Measurements from ENCODE around the gene CCL2. TPM values are rescaled to one million over a fixed set of nuclear protein-coding genes. Genes with fewer than 3 reads are reported as not detected.
A peak's percentile ranks its signal among the peaks of the same experiment; 100 is the strongest.

The CCL2 gene
- total RNA-seq, 1 donor from 2014 or later, result not detected

DNA sequence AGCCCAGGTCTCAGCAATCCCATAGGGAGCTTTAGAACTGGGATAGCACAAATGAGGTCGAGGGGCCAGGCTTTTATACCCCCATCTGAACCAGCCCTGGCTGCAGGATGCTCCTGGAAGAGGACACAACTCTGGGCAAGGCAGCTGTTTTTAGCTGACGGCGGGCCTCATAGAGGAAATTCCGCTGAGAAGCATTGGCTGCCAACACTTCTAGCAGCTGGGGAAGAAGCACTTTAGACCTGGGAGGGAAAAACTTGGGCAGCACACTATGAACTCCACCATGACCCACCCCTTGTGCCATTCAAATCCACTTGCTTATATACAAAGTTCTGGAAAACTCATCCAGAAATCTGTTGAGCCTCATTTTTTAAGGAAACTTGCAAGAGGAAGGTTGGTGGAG lies 35.5 kb downstream of the CCL2 start:
- FAIRE-seq, result peak; percentile 43
- DNase-seq (ENCODE audit: low read depth), result no peak
- no peak overlapping the region for H3K4me3 ChIP-seq (ENCODE audit: low read depth, low read length)
- TF ChIP-seq CTCF (IDR thresholded peaks at IDR 0.05; ENCODE audit: insufficient read depth, low read length, severe bottlenecking), result no peak
- no peaks in the 10 kb centered on the region for H3K27me3 ChIP-seq (ENCODE audit: control insufficient read depth, insufficient read depth, low read length)
- H3K36me3 ChIP-seq (ENCODE audit: control insufficient read depth, insufficient read depth, low read length), result no peaks in the 10 kb centered on the region

- H3K27me3 ChIP-seq (ENCODE audit: control insufficient read depth, insufficient read depth, low read length), result no peaks in the 10 kb centered on the region
- no peak overlapping the region for H3K4me3 ChIP-seq (ENCODE audit: low read depth, low read length)
- no peaks in the 10 kb centered on the region for H3K36me3 ChIP-seq (ENCODE audit: control insufficient read depth, insufficient read depth, low read length)
- FAIRE-seq, result peak; percentile 90
- TF ChIP-seq CTCF (IDR thresholded peaks at IDR 0.05; ENCODE audit: insufficient read depth, low read length, severe bottlenecking), result no peak
- peak; percentile 61 for DNase-seq (ENCODE audit: low read depth)
Measured at GRCh38 chr17:34291721-34292348, 36.8 kb downstream of the CCL2 start.

DNA sequence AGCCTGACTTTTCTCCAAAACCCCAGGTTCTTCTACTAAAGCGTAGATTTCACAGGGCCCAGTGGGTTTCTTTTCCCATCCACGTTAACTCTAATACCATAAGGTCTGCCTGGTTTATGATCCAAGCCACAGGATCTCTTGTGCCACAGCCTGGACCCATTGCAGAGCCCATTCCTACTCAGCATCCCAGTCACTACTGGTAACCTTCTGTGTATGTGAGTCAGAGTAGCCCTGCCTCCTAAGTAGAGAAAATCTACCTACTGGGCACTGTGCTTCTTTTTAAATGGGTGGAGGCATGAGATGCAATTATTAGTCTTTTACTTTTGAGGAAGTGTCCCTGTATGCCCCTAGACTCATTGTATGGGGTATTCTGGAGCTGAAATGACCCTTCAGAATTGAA lies 43.9 kb downstream of the CCL2 start:
- H3K27me3 ChIP-seq (ENCODE audit: control insufficient read depth, insufficient read depth, low read length), result no peaks in the 10 kb centered on the region
- DNase-seq (ENCODE audit: low read depth), result peak; percentile 24
- no peak for TF ChIP-seq CTCF (IDR thresholded peaks at IDR 0.05; ENCODE audit: insufficient read depth, low read length, severe bottlenecking)
- no peaks in the 10 kb centered on the region for H3K36me3 ChIP-seq (ENCODE audit: control insufficient read depth, insufficient read depth, low read length)
- no peak for FAIRE-seq
- no peak overlapping the region for H3K4me3 ChIP-seq (ENCODE audit: low read depth, low read length)

- FAIRE-seq (peak; percentile 28), DNase-seq (ENCODE audit: low read depth) (peak; percentile 87)
- no peaks in the 10 kb centered on the region for H3K27me3 ChIP-seq (ENCODE audit: control insufficient read depth, insufficient read depth, low read length)
- no peak overlapping the region for H3K4me3 ChIP-seq (ENCODE audit: low read depth, low read length)
- TF ChIP-seq CTCF (IDR thresholded peaks at IDR 0.05; ENCODE audit: insufficient read depth, low read length, severe bottlenecking), result no peak
- no peaks in the 10 kb centered on the region for H3K36me3 ChIP-seq (ENCODE audit: control insufficient read depth, insufficient read depth, low read length)
Measured at GRCh38 chr17:34299956-34300577, 45.0 kb downstream of the CCL2 start.

- no peak overlapping the region for H3K4me3 ChIP-seq (ENCODE audit: low read depth, low read length)
- H3K36me3 ChIP-seq (ENCODE audit: control insufficient read depth, insufficient read depth, low read length), result no peaks in the 10 kb centered on the region
- DNase-seq (ENCODE audit: low read depth) (peak; percentile 81), FAIRE-seq (no peak)
- TF ChIP-seq CTCF (IDR thresholded peaks at IDR 0.05; ENCODE audit: insufficient read depth, low read length, severe bottlenecking), result no peak
- H3K27me3 ChIP-seq (ENCODE audit: control insufficient read depth, insufficient read depth, low read length), result no peaks in the 10 kb centered on the region
Measured at GRCh38 chr17:34300652-34301370, 45.7 kb downstream of the CCL2 start.
